Lower lobe of right lung (tissue), 2 donors: ENCODE measurements around the gene IL1RAP. TPM values are rescaled to one million over a fixed set of nuclear protein-coding genes. Genes with fewer than 3 reads are reported as not detected.

Experiments used
- ATAC-seq, 2 donors: fragments of 200-7000 bp; cut with Tn5 transposase; one replicate each; pipeline ENCODE4 v1.9.1; 2020 to 2022; ENCODE audit warnings: mild to moderate bottlenecking in 2 of 2, moderate library complexity in 2 of 2
- DNase-seq: peaks from one replicate; pipeline ENCODE4 v3.0.0-alpha.2; 2020
- H3K27ac ChIP-seq: fragments of 200-600 bp; one replicate; pipeline ENCODE4 v1.8.0; 2022
- H3K27me3 ChIP-seq: fragments of 200-600 bp; one replicate; pipeline ENCODE4 v1.8.0; 2022; ENCODE audit warnings: low read depth
- H3K36me3 ChIP-seq: fragments of 200-600 bp; one replicate; pipeline ENCODE4 v1.8.0; 2022; ENCODE audit warnings: mild to moderate bottlenecking
- H3K4me1 ChIP-seq: fragments of 200-600 bp; one replicate; pipeline ENCODE4 v1.8.0; 2022
- H3K4me3 ChIP-seq: fragments of 200-600 bp; one replicate; pipeline ENCODE4 v1.8.0; 2022; ENCODE audit warnings: mild to moderate bottlenecking
- H3K9me3 ChIP-seq: fragments of 200-600 bp; one replicate; pipeline ENCODE4 v1.8.0; 2022
- intact Hi-C: fragments of 100-400 bp; cut with DNase I; formaldehyde crosslinking; loops from one replicate; pipeline ENCODE4 v1.11.0; 2022
- total RNA-seq: library from RNA; stranded (reverse); fragmentation: NEBNext Ultra II Directional; extraction: Animal tissue kit (Norgen Biotek cat#: 25700); gene quantifications from one replicate; pipeline ENCODE4 v1.2.1, GENCODE V29; 2021
- TF ChIP-seq, protein P1 (sequence below): fragments of 200-600 bp; IDR thresholded peaks from one replicate; pipeline ENCODE4 v1.8.0; 2022; ENCODE audit warnings: antibody characterized with exemption, mild to moderate bottlenecking
- donor health status: DM: no; HTN: yes; CAD: no; lungs with severe emphysema.

IL1RAP gene
- total RNA-seq, 1 donor from 2014 or later, result 26.8 TPM

DNA sequence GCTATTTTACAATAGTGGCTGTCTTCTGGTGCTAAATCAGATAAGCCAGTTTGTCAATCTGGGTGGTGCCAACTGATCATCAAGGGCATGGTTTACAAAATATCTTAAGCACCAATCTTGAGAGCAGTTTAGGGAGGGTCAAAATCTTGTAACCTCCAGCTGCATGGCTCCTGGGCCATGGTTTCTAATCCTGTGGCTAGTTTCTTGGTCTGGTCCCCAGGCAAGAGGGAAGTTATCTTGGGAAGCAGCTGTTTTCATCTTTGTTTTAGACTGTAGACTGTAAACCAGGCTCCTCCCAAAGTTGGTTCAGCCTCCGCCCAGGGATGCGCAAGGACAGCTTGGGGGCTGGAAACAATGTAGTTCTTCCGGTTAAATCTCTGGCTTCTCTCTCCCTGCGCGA is 166.8 kb downstream of the IL1RAP start:
- Histone ChIP-seq H3K36me3 (no peaks in the 10 kb centered on the region), H3K4me3 (no peak overlapping the region), H3K27ac (no peak overlapping the region), H3K9me3 (no peaks in the 10 kb centered on the region), H3K4me1 (no peaks in the 10 kb centered on the region), H3K27me3 (no peaks in the 10 kb centered on the region)
- ATAC-seq, result no peak
- intact Hi-C loops, result no loop called here
- DNase-seq, result no peak
- TF ChIP-seq, protein P1, sequence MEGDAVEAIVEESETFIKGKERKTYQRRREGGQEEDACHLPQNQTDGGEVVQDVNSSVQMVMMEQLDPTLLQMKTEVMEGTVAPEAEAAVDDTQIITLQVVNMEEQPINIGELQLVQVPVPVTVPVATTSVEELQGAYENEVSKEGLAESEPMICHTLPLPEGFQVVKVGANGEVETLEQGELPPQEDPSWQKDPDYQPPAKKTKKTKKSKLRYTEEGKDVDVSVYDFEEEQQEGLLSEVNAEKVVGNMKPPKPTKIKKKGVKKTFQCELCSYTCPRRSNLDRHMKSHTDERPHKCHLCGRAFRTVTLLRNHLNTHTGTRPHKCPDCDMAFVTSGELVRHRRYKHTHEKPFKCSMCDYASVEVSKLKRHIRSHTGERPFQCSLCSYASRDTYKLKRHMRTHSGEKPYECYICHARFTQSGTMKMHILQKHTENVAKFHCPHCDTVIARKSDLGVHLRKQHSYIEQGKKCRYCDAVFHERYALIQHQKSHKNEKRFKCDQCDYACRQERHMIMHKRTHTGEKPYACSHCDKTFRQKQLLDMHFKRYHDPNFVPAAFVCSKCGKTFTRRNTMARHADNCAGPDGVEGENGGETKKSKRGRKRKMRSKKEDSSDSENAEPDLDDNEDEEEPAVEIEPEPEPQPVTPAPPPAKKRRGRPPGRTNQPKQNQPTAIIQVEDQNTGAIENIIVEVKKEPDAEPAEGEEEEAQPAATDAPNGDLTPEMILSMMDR, result no peak

DNA sequence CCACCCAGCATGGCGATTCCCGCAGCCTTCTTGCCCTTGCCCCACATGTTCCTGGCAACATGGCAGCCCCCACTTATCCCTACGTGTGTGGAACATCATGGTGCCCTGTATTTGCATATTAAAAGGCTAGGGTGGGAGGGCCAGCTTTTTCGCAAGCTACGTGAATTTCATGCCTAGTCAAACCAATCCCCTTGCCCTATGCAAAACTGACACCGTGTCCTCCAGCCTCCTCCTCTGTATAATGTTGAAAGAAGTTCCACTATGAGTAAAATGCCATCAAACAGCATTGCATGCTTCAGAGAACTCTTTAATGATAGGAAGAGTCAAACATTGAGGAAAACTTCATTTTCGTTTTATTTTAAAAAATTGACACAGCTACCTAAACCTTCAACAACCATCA is 170.9 kb downstream of the IL1RAP start:
- intact Hi-C loops, result no loop called here
- TF ChIP-seq, protein P1, result no peak
- Histone ChIP-seq H3K4me1 (no peaks in the 10 kb centered on the region), H3K9me3 (no peaks in the 10 kb centered on the region), H3K4me3 (no peak overlapping the region), H3K36me3 (no peaks in the 10 kb centered on the region), H3K27me3 (no peaks in the 10 kb centered on the region), H3K27ac (no peak overlapping the region)
- ATAC-seq, result no peak
- DNase-seq, result no peak

DNA sequence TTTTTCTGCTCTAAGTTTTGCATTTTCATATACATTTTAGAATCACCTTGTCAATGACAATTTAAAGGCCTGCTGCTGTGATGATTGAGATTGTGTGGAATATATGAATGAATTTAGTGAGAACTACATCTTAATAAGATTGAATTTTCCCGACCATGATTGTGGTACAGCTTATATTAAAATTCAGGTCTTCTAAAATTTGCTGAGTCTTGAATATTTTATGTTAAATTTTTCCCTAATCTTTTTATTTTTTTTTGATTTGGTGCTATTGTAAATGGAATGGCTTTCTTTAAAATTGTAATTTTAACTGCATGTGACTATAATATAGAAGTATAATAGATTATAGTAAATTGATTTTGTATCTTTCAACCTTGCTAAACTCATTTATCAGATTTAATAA is 172.1 kb downstream of the IL1RAP start:
- Histone ChIP-seq H3K27me3 (no peaks in the 10 kb centered on the region), H3K4me3 (no peak overlapping the region), H3K36me3 (no peaks in the 10 kb centered on the region), H3K4me1 (no peaks in the 10 kb centered on the region), H3K27ac (no peak overlapping the region), H3K9me3 (no peaks in the 10 kb centered on the region)
- TF ChIP-seq, protein P1, result no peak
- no peak for DNase-seq
- intact Hi-C loops, result no loop called here
- no peak for ATAC-seq

DNA sequence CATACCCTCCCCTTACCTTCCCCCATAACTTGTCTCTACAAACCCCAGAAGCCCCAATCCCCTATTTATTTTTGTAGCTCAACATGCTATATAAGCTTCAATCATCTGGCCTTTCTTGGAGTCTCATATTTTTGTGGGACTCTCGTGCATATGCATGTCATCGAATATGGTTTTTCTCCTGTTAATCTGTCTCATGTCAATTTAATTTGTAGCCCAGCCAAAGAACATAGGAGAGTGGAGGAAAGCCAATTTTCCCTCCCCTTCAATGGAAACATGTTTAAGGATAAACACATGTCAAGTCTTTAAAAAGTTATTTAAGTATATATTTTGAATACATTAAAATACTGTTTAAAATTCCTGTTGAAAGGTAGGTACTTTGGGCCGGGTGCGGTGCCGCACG is 176.4 kb downstream of the IL1RAP start:
- no peaks in the 10 kb centered on the region for H3K36me3 ChIP-seq
- H3K27ac ChIP-seq, result no peak overlapping the region
- TF ChIP-seq, protein P1, result no peak
- H3K9me3 ChIP-seq, result no peaks in the 10 kb centered on the region
- H3K4me1 ChIP-seq, result peaks cover 10% of the 10 kb centered on the region
- intact Hi-C loops, result no loop called here
- DNase-seq (no peak), ATAC-seq (no peak)
- no peaks in the 10 kb centered on the region for H3K27me3 ChIP-seq
- H3K4me3 ChIP-seq, result no peak overlapping the region

DNA sequence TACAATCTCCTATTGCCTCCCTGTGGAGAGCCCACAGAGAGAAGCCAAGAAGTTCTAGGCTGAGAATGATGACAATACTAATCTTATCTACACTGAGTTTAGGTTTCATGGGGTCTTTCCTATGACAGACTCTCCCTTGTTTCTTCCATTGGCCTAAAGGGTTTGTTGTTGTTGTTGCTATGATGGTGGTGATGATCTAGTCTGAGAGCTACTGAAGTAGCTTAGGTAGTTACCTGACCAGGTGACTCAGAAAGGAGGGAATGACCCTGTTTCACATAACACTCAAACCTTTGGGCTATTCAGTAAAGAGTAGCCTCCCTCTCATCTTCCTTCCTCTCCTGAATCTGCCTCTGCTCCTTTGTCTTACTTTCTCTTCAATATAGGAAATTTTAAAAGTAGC is 178.4 kb downstream of the IL1RAP start:
- DNase-seq (no peak), ATAC-seq (no peak)
- no peaks in the 10 kb centered on the region for H3K27me3 ChIP-seq
- H3K36me3 ChIP-seq, result no peaks in the 10 kb centered on the region
- intact Hi-C loops, result no loop called here
- TF ChIP-seq, protein P1, result no peak
- H3K9me3 ChIP-seq, result no peaks in the 10 kb centered on the region
- H3K27ac ChIP-seq, result no peak overlapping the region
- H3K4me1 ChIP-seq, result peaks cover 16% of the 10 kb centered on the region
- H3K4me3 ChIP-seq, result no peak overlapping the region
